MM.1S (cell line): ENCODE data around the gene GOT2.

Source experiments
- DNase-seq: peaks from one replicate; pipeline ENCODE4 v3.0.0-alpha.2; 2015
- H2AFZ ChIP-seq: fragments of 300-600 bp; sonication (generic); 2 replicates; pipeline ENCODE4 v1.6.0; 2016; ENCODE audit warnings: antibody characterized with exemption, low read length
- H3F3A ChIP-seq: fragments of 300-600 bp; sonication (generic); 2 replicates; pipeline ENCODE4 v1.6.1; 2016; ENCODE audit warnings: mild to moderate bottlenecking, antibody characterized with exemption, low read length, moderate library complexity, mixed read lengths; ENCODE audit not compliant: insufficient read depth
- H3K27ac ChIP-seq: fragments of 300-600 bp; sonication (generic); 2 replicates; pipeline ENCODE4 v1.5.1; 2016; ENCODE audit warnings: mild to moderate bottlenecking, low read length
- H3K27me3 ChIP-seq: fragments of 300-600 bp; sonication (generic); replicated peaks from 2 replicates; pipeline ENCODE4 v1.6.0; 2016; ENCODE audit warnings: low read length; ENCODE audit not compliant: insufficient read depth
- H3K36me3 ChIP-seq: fragments of 300-600 bp; sonication (generic); replicated peaks from 2 replicates; pipeline ENCODE4 v1.6.1; 2016; ENCODE audit warnings: mild to moderate bottlenecking, low read length, mixed read lengths; ENCODE audit not compliant: insufficient read depth
- H3K4me1 ChIP-seq: fragments of 300-600 bp; sonication (generic); 2 replicates; pipeline ENCODE4 v1.6.1; 2016; ENCODE audit warnings: low read length, mixed read lengths
- H3K4me2 ChIP-seq: fragments of 300-600 bp; sonication (generic); 2 replicates; pipeline ENCODE4 v1.6.0; 2016; ENCODE audit warnings: low read depth, low read length
- H3K4me3 ChIP-seq: fragments of 300-600 bp; sonication (generic); 2 replicates; pipeline ENCODE4 v1.5.1; 2016; ENCODE audit warnings: low read length, mixed read lengths
- H3K79me2 ChIP-seq: fragments of 300-600 bp; sonication (generic); 2 replicates; pipeline ENCODE4 v1.6.1; 2016; ENCODE audit warnings: mixed run types, low read length, mixed read lengths
- H3K9ac ChIP-seq: fragments of 300-600 bp; sonication (generic); 2 replicates; pipeline ENCODE4 v1.6.1; 2016; ENCODE audit warnings: low read length, mixed read lengths
- H3K9me2 ChIP-seq: fragments of 300-600 bp; sonication (generic); replicated peaks from 2 replicates; pipeline ENCODE4 v1.6.1; 2016; ENCODE audit warnings: mild to moderate bottlenecking, low read length, mixed read lengths; ENCODE audit not compliant: insufficient read depth
- H3K9me3 ChIP-seq: fragments of 300-600 bp; sonication (generic); replicated peaks from 2 replicates; pipeline ENCODE4 v1.6.1; 2016; ENCODE audit warnings: mild to moderate bottlenecking, low read length, mixed read lengths; ENCODE audit not compliant: insufficient read depth
- H4K20me1 ChIP-seq: fragments of 300-600 bp; sonication (generic); 2 replicates; pipeline ENCODE4 v1.6.1; 2016; ENCODE audit warnings: mild to moderate bottlenecking, low read length, moderate library complexity, mixed read lengths; ENCODE audit not compliant: insufficient read depth
- CTCF ChIP-seq: fragments of 300-600 bp; sonication (generic); IDR thresholded peaks from 2 replicates; pipeline ENCODE4 v1.5.1; 2016; ENCODE audit warnings: antibody characterized with exemption, low read length, mixed read lengths
- EZH2 ChIP-seq: fragments of 300-600 bp; sonication (generic); optimal IDR thresholded peaks from 2 replicates; pipeline ENCODE3; 2017; ENCODE audit warnings: low read depth, mild to moderate bottlenecking, antibody characterized with exemption, low read length, mixed read lengths
- EZH2phosphoT487 ChIP-seq: fragments of 300-600 bp; sonication (generic); IDR thresholded peaks from 2 replicates; pipeline ENCODE4 v1.6.1; 2018; ENCODE audit warnings: antibody characterized with exemption, low read length

Gene GOT2

GRCh38 chr16:58658796-58659211 is 75.3 kb downstream of the GOT2 start:
- no peak overlapping the region for H2AFZ ChIP-seq
- no peaks in the 10 kb centered on the region for H3K27me3 ChIP-seq
- H3K4me3 ChIP-seq, result no peak overlapping the region
- DNase-seq, result no peak
- no peaks in the 10 kb centered on the region for H4K20me1 ChIP-seq
- H3K9me3 ChIP-seq, result no peaks in the 10 kb centered on the region
- H3K36me3 ChIP-seq, result no peaks in the 10 kb centered on the region
- TF ChIP-seq EZH2 (no peak), EZH2phosphoT487 (no peak), CTCF (no peak)
- H3K79me2 ChIP-seq, result no peaks in the 10 kb centered on the region
- no peaks in the 10 kb centered on the region for H3K9me2 ChIP-seq
- H3K9ac ChIP-seq, result no peak overlapping the region
- H3K4me1 ChIP-seq, result no peaks in the 10 kb centered on the region
- no peaks in the 10 kb centered on the region for H3F3A ChIP-seq
- H3K4me2 ChIP-seq, result no peak overlapping the region
- no peak overlapping the region for H3K27ac ChIP-seq
